ENCODE results near the gene SLC66A2. TPM values are rescaled to one million over a fixed set of nuclear protein-coding genes. Genes with fewer than 3 reads are reported as not detected.

Gene SLC66A2
- total RNA-seq, 1 experiment from 2014 or later = 19.5 TPM

DNA sequence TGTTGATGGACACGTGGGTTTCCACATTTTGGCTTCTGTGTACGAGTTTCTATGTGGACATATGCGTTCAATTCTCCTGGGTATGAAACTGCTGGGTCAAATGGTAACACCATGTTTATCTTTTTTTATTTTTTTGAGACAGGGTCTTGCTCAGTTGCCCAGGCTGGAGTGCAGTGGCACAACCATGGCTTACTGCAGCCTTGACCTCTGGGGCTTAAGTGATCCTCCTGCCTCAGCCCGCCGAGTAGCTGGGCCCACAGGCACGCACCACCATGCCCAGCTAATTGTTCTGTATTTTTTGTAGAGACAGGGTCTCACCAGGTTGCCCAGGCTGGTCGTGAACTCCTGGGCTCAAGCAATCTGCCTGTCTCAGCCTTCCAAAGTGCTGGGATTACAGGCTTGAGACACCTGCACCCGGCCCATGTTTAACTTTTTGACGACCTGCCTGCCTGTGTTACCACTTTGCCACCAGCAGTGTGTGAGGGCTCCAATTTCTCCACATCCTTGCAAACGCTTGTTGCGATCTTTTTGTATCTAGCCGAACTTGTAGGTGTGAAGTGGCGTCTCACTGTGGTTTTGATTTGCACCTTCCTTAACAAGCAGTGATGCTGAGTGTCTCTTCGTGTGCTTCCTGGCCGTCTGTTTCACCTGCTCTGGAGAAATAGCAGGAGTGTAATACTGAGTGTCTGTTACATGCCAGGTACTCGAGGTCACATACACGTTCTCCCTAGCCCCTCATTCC lies 19.9 kb upstream of the SLC66A2 start:
- Mint-ChIP-seq H3K27ac (ENCODE audit: unreplicated experiment) (no peak overlapping the region), H3K27me3 (ENCODE audit: insufficient read depth, unreplicated experiment) (no peaks in the 10 kb centered on the region), H3K9me3 (ENCODE audit: unreplicated experiment) (no peaks in the 10 kb centered on the region), H3K36me3 (ENCODE audit: insufficient read depth, unreplicated experiment) (peaks cover 51% of the 10 kb centered on the region), H3K4me1 (ENCODE audit: low read depth, unreplicated experiment) (no peaks in the 10 kb centered on the region), H3K4me3 (ENCODE audit: unreplicated experiment) (no peak overlapping the region)
- ChIA-PET CTCF (no interaction called here), POLR2A (no interaction called here)
- TF ChIP-seq CTCF (IDR thresholded peaks at IDR 0.05; ENCODE audit: insufficient read depth in 1 of 2, low read depth in 1 of 2, low read length in 1 of 2, severe bottlenecking in 1 of 2, unreplicated experiment in 1 of 2) = no peak
- DNase-seq = no peak
- H3K9me3 ChIP-seq = no peaks in the 10 kb centered on the region
- H3K27me3 ChIP-seq (replicated peaks; ENCODE audit: control insufficient read depth, insufficient read depth, low read length) = no peaks in the 10 kb centered on the region
- H3K4me1 ChIP-seq = no peaks in the 10 kb centered on the region
- intact Hi-C loops (cut with micrococcal nuclease; ENCODE audit: unreplicated experiment) = no loop called here
- H3K4me3 ChIP-seq (ENCODE audit: low read depth, low read length) = no peak overlapping the region
- no peaks in the 10 kb centered on the region for H3K36me3 ChIP-seq (ENCODE audit: control insufficient read depth, insufficient read depth, low read length)
- no TSS peak for BruUV-seq (replicated peaks)

DNA sequence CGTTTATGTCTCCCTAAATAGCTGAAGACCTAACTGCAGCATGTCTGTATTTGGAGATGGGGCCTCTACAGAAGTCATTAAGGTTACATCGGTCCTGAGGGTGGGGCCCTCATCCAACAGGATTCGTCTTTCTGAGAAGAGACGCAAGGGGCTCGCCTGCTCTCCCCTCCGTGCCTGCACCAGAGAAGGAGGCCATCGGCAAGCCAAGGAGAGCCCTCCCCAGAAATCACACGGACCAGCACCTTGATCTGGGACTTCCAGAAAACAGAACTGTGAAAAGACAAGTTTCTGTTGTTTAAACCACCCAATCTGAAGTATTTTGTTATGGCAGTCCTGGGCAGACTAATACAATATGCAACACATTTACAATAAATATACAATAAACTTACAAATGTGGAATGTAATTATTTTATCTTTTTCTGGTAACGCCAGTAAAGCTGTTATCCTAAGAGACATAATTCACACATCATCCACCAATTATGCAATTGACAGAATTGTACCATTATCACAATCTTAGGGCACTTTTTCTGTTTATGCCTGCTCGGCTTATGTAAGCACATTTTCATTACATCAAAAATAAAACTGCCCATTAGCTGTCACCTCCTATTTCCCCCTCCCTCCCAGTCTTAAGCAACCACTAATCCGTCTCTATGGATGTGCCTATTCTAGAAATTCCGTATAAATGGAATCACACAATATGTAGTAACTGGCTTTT lies 19.1 kb upstream of the SLC66A2 start:
- H3K9me3 Mint-ChIP-seq (ENCODE audit: unreplicated experiment) = no peaks in the 10 kb centered on the region
- Histone ChIP-seq H3K9me3 (no peaks in the 10 kb centered on the region), H3K36me3 (ENCODE audit: control insufficient read depth, insufficient read depth, low read length) (no peaks in the 10 kb centered on the region), H3K4me1 (no peaks in the 10 kb centered on the region), H3K27me3 (replicated peaks; ENCODE audit: control insufficient read depth, insufficient read depth, low read length) (no peaks in the 10 kb centered on the region), H3K4me3 (ENCODE audit: low read depth, low read length) (no peak overlapping the region)
- no peak overlapping the region for H3K27ac Mint-ChIP-seq (ENCODE audit: unreplicated experiment)
- no TSS peak for BruUV-seq (replicated peaks)
- DNase-seq = no peak
- CTCF ChIA-PET = no interaction called here
- no peak for TF ChIP-seq CTCF (IDR thresholded peaks at IDR 0.05; ENCODE audit: insufficient read depth in 1 of 2, low read depth in 1 of 2, low read length in 1 of 2, severe bottlenecking in 1 of 2, unreplicated experiment in 1 of 2)
- POLR2A ChIA-PET = no interaction called here
- H3K27me3 Mint-ChIP-seq (ENCODE audit: insufficient read depth, unreplicated experiment) = no peaks in the 10 kb centered on the region
- no peak overlapping the region for H3K4me3 Mint-ChIP-seq (ENCODE audit: unreplicated experiment)
- H3K4me1 Mint-ChIP-seq (ENCODE audit: low read depth, unreplicated experiment) = no peaks in the 10 kb centered on the region
- intact Hi-C loops (cut with micrococcal nuclease; ENCODE audit: unreplicated experiment) = no loop called here
- peaks cover 45% of the 10 kb centered on the region for H3K36me3 Mint-ChIP-seq (ENCODE audit: insufficient read depth, unreplicated experiment)

DNA sequence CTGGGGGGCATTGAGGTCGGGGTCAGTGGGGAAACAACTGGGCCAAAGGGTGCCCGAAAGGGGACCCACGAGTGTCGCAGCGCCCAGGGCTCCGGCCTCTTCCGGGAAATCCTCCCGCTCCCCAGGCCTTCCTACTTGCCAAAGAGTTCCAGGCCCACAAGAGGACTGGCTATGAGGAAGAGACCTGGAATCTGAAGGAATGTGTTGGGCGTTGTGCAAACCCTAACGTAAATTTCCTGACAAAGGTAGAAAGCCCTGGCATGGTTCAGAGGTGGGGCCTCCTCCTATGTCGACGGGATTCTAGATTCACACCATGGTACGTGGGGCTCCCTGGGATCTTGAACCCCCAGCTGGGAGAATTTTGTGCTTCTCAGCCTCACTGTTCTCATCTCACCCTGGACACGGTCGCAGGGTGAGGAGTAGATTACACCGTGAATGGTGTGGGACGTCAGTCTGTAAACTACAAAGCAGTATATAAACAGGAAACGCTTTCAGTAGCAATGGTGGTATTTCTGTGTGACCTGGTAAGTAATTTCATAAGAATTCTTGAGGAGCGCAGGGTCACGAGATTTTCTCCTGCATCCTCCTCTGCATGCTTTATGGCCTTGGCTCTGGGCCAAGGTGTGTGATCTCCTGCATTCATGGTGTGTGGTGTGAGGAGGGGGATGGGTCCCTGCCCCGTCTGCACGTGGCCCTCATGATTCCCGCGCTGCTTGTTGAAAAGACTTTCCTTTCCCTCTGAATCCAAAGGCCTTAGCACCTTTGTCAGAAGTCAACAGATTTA lies 13.9 kb upstream of the SLC66A2 start:
- no peaks in the 10 kb centered on the region for H3K27me3 Mint-ChIP-seq (ENCODE audit: insufficient read depth, unreplicated experiment)
- Histone ChIP-seq H3K4me3 (ENCODE audit: low read depth, low read length) (peak overlapping the region; percentile 67), H3K9me3 (no peaks in the 10 kb centered on the region), H3K36me3 (ENCODE audit: control insufficient read depth, insufficient read depth, low read length) (no peaks in the 10 kb centered on the region), H3K4me1 (peaks cover 7% of the 10 kb centered on the region; the same call in 1 of the 2 replicates), H3K27me3 (replicated peaks; ENCODE audit: control insufficient read depth, insufficient read depth, low read length) (no peaks in the 10 kb centered on the region)
- ChIA-PET CTCF (no interaction called here), POLR2A (interaction anchor here (1.0 kb wide), 1 partner anchor 183 kb away, joined by 4 read pairs; no protein-coding TSS in a partner anchor)
- BruUV-seq (replicated peaks) = TSS peak; percentile 57
- peak overlapping the region; percentile 75 for H3K4me3 Mint-ChIP-seq (ENCODE audit: unreplicated experiment)
- peaks cover 7% of the 10 kb centered on the region for H3K4me1 Mint-ChIP-seq (ENCODE audit: low read depth, unreplicated experiment)
- H3K9me3 Mint-ChIP-seq (ENCODE audit: unreplicated experiment) = no peaks in the 10 kb centered on the region
- H3K36me3 Mint-ChIP-seq (ENCODE audit: insufficient read depth, unreplicated experiment) = peaks cover 25% of the 10 kb centered on the region
- peak; percentile 42 to 75 for DNase-seq
- intact Hi-C loops (cut with micrococcal nuclease; ENCODE audit: unreplicated experiment) = loop anchor here (1.0 to 10.0 kb wide), 2 partner anchors 23 to 291 kb away; partner anchors contain the start of genes CTDP1 and TXNL4A
- no peak for TF ChIP-seq CTCF (IDR thresholded peaks at IDR 0.05; ENCODE audit: insufficient read depth in 1 of 2, low read depth in 1 of 2, low read length in 1 of 2, severe bottlenecking in 1 of 2, unreplicated experiment in 1 of 2)
- H3K27ac Mint-ChIP-seq (ENCODE audit: unreplicated experiment) = peak overlapping the region; percentile 85
